Spleen (tissue), 11 donors: ENCODE results near the gene ACOT2. TPM values are rescaled to one million over a fixed set of nuclear protein-coding genes. Genes with fewer than 3 reads are reported as not detected.
"Not testable (repeated sequence)": the region's sequence is repeated elsewhere in the genome, so short reads cannot be mapped to it uniquely, and the experiment has no call there.

Source experiments
- DNase-seq: peaks from one replicate; pipeline ENCODE4 v3.0.0-alpha.2; 2020
- H3K27ac ChIP-seq, 8 donors: fragments of 200-600 bp; sonication (generic) in 7 of 8; 1 replicate in 4 of 8; 2 replicates in 4 of 8; pipeline versions ENCODE4 v1.5.0 to v1.8.0; 2016 to 2021; ENCODE audit warnings: inconsistent platforms in 4 of 8, mild to moderate bottlenecking in 4 of 8, moderate library complexity in 1 of 8
- H3K27me3 ChIP-seq, 7 donors: fragments of 200-600 bp; sonication (generic) in 6 of 7; replicated peaks in 1 of 7; 1 replicate in 4 of 7; 2 replicates in 3 of 7; pipeline versions ENCODE4 v1.5.0 to v1.8.0; 2016 to 2021; ENCODE audit warnings: inconsistent platforms in 3 of 7, mild to moderate bottlenecking in 1 of 7
- H3K36me3 ChIP-seq, 6 donors: fragments of 200-600 bp; sonication (generic) in 5 of 6; 1 replicate in 4 of 6; 2 replicates in 2 of 6; pipeline versions ENCODE4 v1.5.0 to v1.8.0; 2016 to 2021; ENCODE audit warnings: inconsistent platforms in 2 of 6
- H3K4me1 ChIP-seq, 6 donors: fragments of 200-600 bp; sonication (generic) in 5 of 6; 1 replicate in 3 of 6; 2 replicates in 3 of 6; pipeline versions ENCODE4 v1.5.0 to v1.8.0; 2016 to 2021; ENCODE audit warnings: inconsistent platforms in 3 of 6
- H3K4me3 ChIP-seq, 8 donors: fragments of 200-600 bp; sonication (generic) in 7 of 8; 1 replicate in 4 of 8; 2 replicates in 4 of 8; pipeline versions ENCODE4 v1.5.0 to v1.8.0; 2016 to 2021; ENCODE audit warnings: inconsistent platforms in 4 of 8, mild to moderate bottlenecking in 4 of 8, moderate library complexity in 2 of 8
- H3K9me3 ChIP-seq, 8 donors: fragments of 200-600 bp; sonication (generic) in 7 of 8; 1 replicate in 4 of 8; 2 replicates in 4 of 8; pipeline versions ENCODE4 v1.5.0 to v1.8.0; 2016 to 2021; ENCODE audit warnings: inconsistent platforms in 4 of 8
- POLR2A ChIP-seq, 3 donors: fragments of 450-650 bp; IDR thresholded peaks; one replicate each; pipeline ENCODE4 v1.5.1; 2017; ENCODE audit warnings: antibody characterized with exemption in 3 of 3, mild to moderate bottlenecking in 1 of 3
- POLR2AphosphoS5 ChIP-seq, 3 donors: sonication (generic); formaldehyde crosslinking; IDR thresholded peaks; one replicate each; pipeline ENCODE4 v1.5.1; 2017; ENCODE audit warnings: antibody characterized with exemption in 3 of 3
- WGBS, 5 donors: extraction: QIAGEN DNeasy Blood & Tissue Kit in 3 of 5; methylation state at CpG; one replicate each; pipeline versions ENCODE4 v1.1.5 to v1.1.7; 2013 to 2018; 5-methylcytosine and 5-hydroxymethylcytosine counted together
- intact Hi-C: fragments of 100-400 bp; cut with DNase I; formaldehyde crosslinking; loops from one replicate; pipeline ENCODE4 v1.15.0; 2023; ENCODE audit warnings: low total_unique reads
- polyA plus RNA-seq, 3 donors: library from polyadenylated mRNA; stranded (reverse); fragments of 200-250 nt; gene quantifications; one replicate each; pipeline ENCODE4 v1.2.1, GENCODE V29; 2013
- total RNA-seq, 7 donors: library from RNA; depleted of rRNA in 3 of 7; stranded (reverse); fragments of >200 nt in 3 of 7; fragmentation: NEBNext Ultra II Directional in 4 of 7; extraction: Animal tissue kit (Norgen Biotek cat#: 25700) in 4 of 7; gene quantifications; one replicate each; pipeline versions ENCODE4 v1.1.0 to v1.2.1, GENCODE V29; 2016 to 2021
- TF ChIP-seq, protein P1 (sequence below), 11 experiments: fragments of 200-600 bp in 7 of 11; fragments of 450-650 bp in 4 of 11; sonication (generic) in 4 of 11; IDR thresholded peaks in 8 of 11; conservative IDR thresholded peaks in 3 of 11; 1 replicate in 7 of 11; 2 replicates in 4 of 11; pipeline versions ENCODE4 v1.4.0 to v1.8.0; 2016 to 2021; ENCODE audit warnings: antibody characterized with exemption in 11 of 11, inconsistent platforms in 4 of 11, mild to moderate bottlenecking in 1 of 11
- donor health status: healthy with polysubstance abuse.
- donor health status: DM: no; HTN: no; CAD: no; lungs with moderate emphysema.
- donor health status: DM: no; HTN: no; CAD: no.
- donor health status: Bipolar disorder and iron deficiency.
- donor health status: healthy.
- donor health status: DM: no; HTN: no; CAD: no.
- donor health status: DM: yes; HTN: yes; CAD: no.

ACOT2 gene
- total and polyA plus RNA-seq, 10 donors, result 7.3 to 27.6 (median 15.8) TPM

DNA sequence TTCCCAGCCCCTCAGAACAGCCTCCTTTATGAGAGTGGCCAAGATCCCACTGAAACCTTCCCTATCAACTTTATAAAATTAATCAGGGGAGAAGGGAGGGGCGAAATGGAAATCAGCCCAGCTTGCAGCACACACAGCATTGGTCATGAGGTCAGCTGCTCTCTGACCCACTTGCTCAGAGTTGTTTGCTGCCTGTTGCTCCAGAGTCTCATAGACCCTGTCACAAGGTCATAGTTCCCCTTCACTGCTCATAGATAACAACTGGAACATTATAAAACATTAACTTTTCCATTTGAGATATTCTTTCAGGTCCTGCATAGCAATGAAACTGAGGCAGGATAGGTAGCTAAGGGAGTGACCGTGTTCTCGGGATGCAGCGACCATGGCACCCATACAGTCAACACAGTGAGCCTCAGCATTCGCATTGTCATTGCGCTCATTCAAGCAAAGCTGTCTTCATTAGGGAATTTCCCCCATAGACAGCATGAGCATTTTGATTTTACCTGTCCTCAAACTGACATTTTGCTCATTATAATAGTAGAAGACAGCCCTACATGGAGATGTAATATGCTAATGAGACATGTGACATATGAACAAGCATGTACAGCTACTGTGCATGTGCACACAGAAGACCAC, 19.0 kb upstream of the ACOT2 start:
- H3K27me3 ChIP-seq, H3K4me3 ChIP-seq, intact Hi-C loops, H3K4me1 ChIP-seq, H3K9me3 ChIP-seq, H3K36me3 ChIP-seq, DNase-seq, H3K27ac ChIP-seq: not testable (repeated sequence)
- 76 to 94% methylated on average over 4 to 5 of the region's 6 CpGs; no CpG with 5 or more reads in 3 of the 5 donors for WGBS, 5 donors

DNA sequence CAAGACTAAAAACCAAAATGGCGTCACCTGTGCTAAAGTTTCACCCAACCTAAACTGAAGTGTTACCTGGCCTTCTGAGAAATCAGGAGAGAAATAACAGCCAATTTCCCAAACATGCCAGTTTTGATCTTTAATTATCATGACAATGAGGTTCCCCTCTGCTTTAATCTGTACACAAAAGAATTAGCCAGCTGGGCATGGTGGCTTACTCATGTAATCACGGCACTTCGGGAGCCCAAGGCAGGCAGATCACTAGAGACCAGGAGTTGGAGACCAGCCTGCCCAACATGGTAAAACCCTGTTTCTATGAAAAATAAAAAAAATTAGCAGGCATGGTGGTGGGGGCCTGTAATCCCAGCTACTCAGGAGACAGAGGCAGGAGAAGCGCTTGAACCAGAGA, 15.2 kb upstream of the ACOT2 start:
- H3K9me3 ChIP-seq, result peaks cover 0 to 2% (median 0%) of the 10 kb centered on the region in 8 donors
- TF ChIP-seq POLR2A (IDR thresholded peaks at IDR 0.05) (no peak), POLR2AphosphoS5 (IDR thresholded peaks at IDR 0.05) (no peak)
- TF ChIP-seq, protein P1, sequence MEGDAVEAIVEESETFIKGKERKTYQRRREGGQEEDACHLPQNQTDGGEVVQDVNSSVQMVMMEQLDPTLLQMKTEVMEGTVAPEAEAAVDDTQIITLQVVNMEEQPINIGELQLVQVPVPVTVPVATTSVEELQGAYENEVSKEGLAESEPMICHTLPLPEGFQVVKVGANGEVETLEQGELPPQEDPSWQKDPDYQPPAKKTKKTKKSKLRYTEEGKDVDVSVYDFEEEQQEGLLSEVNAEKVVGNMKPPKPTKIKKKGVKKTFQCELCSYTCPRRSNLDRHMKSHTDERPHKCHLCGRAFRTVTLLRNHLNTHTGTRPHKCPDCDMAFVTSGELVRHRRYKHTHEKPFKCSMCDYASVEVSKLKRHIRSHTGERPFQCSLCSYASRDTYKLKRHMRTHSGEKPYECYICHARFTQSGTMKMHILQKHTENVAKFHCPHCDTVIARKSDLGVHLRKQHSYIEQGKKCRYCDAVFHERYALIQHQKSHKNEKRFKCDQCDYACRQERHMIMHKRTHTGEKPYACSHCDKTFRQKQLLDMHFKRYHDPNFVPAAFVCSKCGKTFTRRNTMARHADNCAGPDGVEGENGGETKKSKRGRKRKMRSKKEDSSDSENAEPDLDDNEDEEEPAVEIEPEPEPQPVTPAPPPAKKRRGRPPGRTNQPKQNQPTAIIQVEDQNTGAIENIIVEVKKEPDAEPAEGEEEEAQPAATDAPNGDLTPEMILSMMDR (IDR thresholded peaks at IDR 0.05 in 8 of 11, conservative IDR thresholded peaks at IDR 0.05 in 3 of 11), result no peak
- WGBS, 5 donors, result 98% methylated on average over 4 of the region's 4 CpGs; no CpG with 5 or more reads in 3 of the 5 donors
- intact Hi-C loops, result no loop called here
- no peak overlapping the region for H3K27ac ChIP-seq
- no peak overlapping the region for H3K4me3 ChIP-seq
- H3K36me3 ChIP-seq, result no peaks in the 10 kb centered on the region
- no peak for DNase-seq
- H3K27me3 ChIP-seq, result no peaks in the 10 kb centered on the region
- H3K4me1 ChIP-seq, result no peaks in the 10 kb centered on the region

DNA sequence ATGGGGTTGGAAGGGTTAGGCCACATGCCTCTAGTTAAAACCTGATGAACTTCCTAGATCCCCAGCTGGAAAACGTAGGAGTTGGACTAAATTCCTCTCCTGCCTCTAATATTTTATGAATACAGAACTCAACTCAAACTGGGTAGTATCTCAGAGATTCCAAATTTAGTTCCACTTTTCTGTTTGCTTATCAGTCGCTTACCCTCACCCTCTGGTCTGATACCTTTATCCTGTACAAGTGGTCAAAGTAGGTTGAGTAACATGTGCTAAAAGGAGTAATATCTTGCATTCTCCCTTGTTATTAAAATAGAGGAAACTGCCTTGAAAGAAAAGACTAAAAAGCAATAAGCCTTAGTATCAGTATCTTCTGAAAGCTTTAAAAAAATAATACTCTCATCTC, 11.8 kb upstream of the ACOT2 start:
- H3K4me1 ChIP-seq, DNase-seq, H3K36me3 ChIP-seq, intact Hi-C loops, H3K27ac ChIP-seq, H3K27me3 ChIP-seq, H3K9me3 ChIP-seq, H3K4me3 ChIP-seq: not testable (repeated sequence)
- WGBS, 5 donors, result 43 to 63% methylated on average over 2 of the region's 2 CpGs; no CpG with 5 or more reads in 3 of the 5 donors

DNA sequence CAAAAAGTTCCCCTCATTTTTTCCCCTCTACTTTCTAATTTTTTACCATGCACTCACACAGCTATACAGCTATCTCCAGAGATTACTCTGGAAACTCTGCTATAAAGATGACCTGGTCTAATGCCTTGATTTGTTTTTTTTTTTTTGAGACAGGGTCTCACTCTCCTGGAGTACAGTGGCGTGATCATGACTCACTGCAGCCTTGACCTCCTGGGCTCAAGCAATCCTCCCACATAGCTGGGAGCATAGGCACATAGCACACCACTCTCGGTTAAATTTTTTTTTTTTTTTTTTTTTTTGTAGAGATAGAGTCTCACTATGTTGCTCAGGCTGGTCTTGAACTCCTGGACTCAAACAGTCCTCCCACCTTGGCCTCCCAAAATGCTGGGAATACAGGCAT, 10.8 kb upstream of the ACOT2 start:
- H3K36me3 ChIP-seq, H3K4me3 ChIP-seq, H3K27me3 ChIP-seq, intact Hi-C loops, DNase-seq, H3K4me1 ChIP-seq, H3K27ac ChIP-seq: not testable (repeated sequence)
- 85 to 91% (median 87%) methylated on average over 1 of the region's 2 CpGs; no CpG with 5 or more reads in 2 of the 5 donors for WGBS, 5 donors
- H3K9me3 ChIP-seq, result peaks cover 0 to 16% (median 7%) of the 10 kb centered on the region in 8 donors

DNA sequence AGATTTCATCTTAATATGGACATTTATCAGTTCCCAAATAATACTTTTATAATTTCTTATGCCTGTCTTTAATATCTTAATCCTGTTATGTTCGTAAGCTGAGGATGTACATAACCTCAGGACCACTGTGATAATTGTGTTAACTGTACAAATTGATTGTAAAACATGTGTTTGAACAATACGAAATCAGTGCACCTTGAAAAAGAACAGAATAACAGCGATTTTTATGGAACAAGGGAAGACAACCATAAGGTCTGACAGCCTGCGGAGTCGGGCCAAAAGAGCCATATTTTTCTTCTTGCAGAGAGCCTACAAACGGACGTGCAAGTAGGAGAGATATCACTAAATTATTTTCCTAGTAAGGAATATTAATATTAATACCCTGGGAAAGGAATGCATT, 6.8 kb upstream of the ACOT2 start:
- WGBS, 5 donors, result 93 to 99% (median 96%) methylated on average over 7 of the region's 7 CpGs
- Histone ChIP-seq H3K4me1 (peaks cover 0 to 12% (median 6%) of the 10 kb centered on the region in 6 donors), H3K9me3 (peaks cover 0 to 14% (median 7%) of the 10 kb centered on the region in 8 donors)
- H3K36me3 ChIP-seq, DNase-seq, H3K27me3 ChIP-seq, H3K27ac ChIP-seq, H3K4me3 ChIP-seq, intact Hi-C loops: not testable (repeated sequence)

DNA sequence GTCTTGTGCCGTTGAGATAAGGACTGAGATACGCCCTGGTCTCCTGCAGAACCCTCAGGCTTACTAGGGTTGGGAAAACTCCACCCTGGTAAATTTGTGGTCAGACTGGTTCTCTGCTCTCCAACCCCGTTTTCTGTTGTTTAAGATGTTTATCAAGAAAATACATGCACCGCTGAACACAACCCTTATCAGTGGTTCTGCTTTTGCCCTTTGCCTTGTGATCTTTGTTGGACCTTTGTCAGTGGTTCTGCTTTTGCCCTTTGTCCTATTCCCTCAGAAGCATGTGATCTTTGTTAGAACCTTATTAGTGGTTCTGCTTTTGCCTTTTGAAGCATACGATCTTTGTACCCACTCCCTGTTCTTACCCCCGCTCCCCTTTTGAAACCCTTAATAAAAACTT, 6.3 kb upstream of the ACOT2 start:
- intact Hi-C loops, H3K4me3 ChIP-seq, H3K27me3 ChIP-seq, DNase-seq, H3K36me3 ChIP-seq, H3K27ac ChIP-seq: not testable (repeated sequence)
- Histone ChIP-seq H3K4me1 (peaks cover 0 to 16% (median 10%) of the 10 kb centered on the region in 6 donors), H3K9me3 (peaks cover 0 to 14% (median 7%) of the 10 kb centered on the region in 8 donors)
- 89 to 94% (median 93%) methylated on average over 6 of the region's 6 CpGs for WGBS, 5 donors

DNA sequence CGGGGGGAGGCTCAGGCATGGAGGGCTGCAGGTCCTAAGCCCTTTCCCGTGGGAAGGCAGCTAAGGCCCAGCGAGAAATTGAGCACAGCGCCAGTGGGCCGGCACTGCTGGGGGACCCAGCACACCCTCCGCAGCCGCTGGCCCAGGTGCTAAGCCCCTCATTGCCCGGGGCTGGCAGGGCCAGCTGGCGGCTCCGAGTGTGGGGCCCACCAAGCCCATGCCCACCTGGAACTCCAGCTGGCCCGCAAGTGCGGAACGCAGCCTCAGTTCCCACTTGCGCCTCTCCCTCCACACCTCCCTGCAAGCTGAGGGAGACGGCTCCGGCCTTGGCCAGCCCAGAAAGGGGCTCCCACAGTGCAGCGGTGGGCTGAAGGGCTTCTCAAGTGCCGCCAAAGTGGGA, 2.6 kb upstream of the ACOT2 start:
- H3K4me3 ChIP-seq, DNase-seq, H3K27ac ChIP-seq, H3K36me3 ChIP-seq, intact Hi-C loops, H3K27me3 ChIP-seq: not testable (repeated sequence)
- peaks cover 0 to 14% (median 7%) of the 10 kb centered on the region in 8 donors for H3K9me3 ChIP-seq
- WGBS, 5 donors, result 88 to 97% (median 93%) methylated on average over 7 to 18 of the region's 18 CpGs; no CpG with 5 or more reads in 1 of the 5 donors
- H3K4me1 ChIP-seq, result peaks cover 7 to 47% (median 34%) of the 10 kb centered on the region in 6 donors

DNA sequence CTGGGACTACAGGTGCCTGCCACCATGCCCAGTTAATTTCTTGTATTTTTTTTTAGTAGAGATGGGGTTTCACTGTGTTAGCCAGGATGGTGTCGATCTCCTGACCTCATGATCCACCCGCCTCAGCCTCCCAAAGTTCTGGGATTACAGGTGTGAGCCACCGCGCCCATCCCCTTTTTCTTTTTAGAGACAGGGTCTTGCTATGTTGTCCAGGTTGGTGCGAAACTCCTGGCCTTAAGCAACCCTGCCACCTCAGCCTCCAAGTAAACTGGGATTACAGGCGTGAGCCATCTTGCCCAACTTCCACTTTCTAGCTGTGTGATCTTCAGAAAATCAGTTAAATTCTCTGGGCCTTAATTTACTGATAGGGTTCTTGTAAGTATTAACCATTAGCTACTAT, 2.1 kb upstream of the ACOT2 start:
- H3K4me3 ChIP-seq, DNase-seq, H3K36me3 ChIP-seq, H3K27ac ChIP-seq, H3K27me3 ChIP-seq, intact Hi-C loops: not testable (repeated sequence)
- 88 to 96% (median 94%) methylated on average over 5 to 6 of the region's 6 CpGs for WGBS, 5 donors
- Histone ChIP-seq H3K4me1 (peaks cover 7 to 49% (median 35%) of the 10 kb centered on the region in 6 donors), H3K9me3 (peaks cover 0 to 10% (median 6%) of the 10 kb centered on the region in 8 donors)
